Colon (tissue), 2 donors: ENCODE results near the gene RSPO4.

ENCODE experiments used
- FAIRE-seq: peaks from 2 replicates; lab custom pipeline; 2012; peaks lifted over from hg19 to GRCh38; lab: Jason Lieb, UNC
- donor health status: control.
- donor health status: control.

The RSPO4 gene

GRCh38 chr20:942611-943010, 59.5 kb downstream of the RSPO4 start:
- FAIRE-seq = no peak

- no peak for FAIRE-seq
These were observed 61.2 kb downstream of the RSPO4 start for GRCh38 chr20:940926-941325.

- FAIRE-seq = no peak
These were observed 62.5 kb downstream of the RSPO4 start for GRCh38 chr20:939606-940005.

GRCh38 chr20:934186-934840, 67.8 kb downstream of the RSPO4 start:
- FAIRE-seq = no peak

- no peak for FAIRE-seq
These were observed 69.1 kb downstream of the RSPO4 start for GRCh38 chr20:933029-933428.

GRCh38 chr20:931401-931800, 70.7 kb downstream of the RSPO4 start:
- no peak for FAIRE-seq

- FAIRE-seq = no peak
These were observed 75.4 kb downstream of the RSPO4 start for GRCh38 chr20:926670-927069.

- no peak for FAIRE-seq
These were observed 76.6 kb downstream of the RSPO4 start for GRCh38 chr20:925516-925915.

GRCh38 chr20:924639-925038, 77.5 kb downstream of the RSPO4 start:
- no peak for FAIRE-seq

GRCh38 chr20:922781-923180, 79.3 kb downstream of the RSPO4 start:
- FAIRE-seq = no peak

GRCh38 chr20:921068-921467, 81.0 kb downstream of the RSPO4 start:
- no peak for FAIRE-seq

- FAIRE-seq = no peak
These were observed 81.8 kb downstream of the RSPO4 start for GRCh38 chr20:920311-920710.

- no peak for FAIRE-seq
These were observed 82.6 kb downstream of the RSPO4 start for GRCh38 chr20:919491-919916.

GRCh38 chr20:917416-917815, 84.7 kb downstream of the RSPO4 start:
- no peak for FAIRE-seq

- FAIRE-seq = no peak
These were observed 85.3 kb downstream of the RSPO4 start for GRCh38 chr20:916825-917224.

GRCh38 chr20:916125-916799, 85.8 kb downstream of the RSPO4 start, which contains the start of gene ANGPT4:
Gene ANGPT4, minus strand, starts transcription at chr20:916334. Its CDS starts 120 bp downstream, at chr20:916214.
- no peak for FAIRE-seq

GRCh38 chr20:914727-915498, 87.2 kb downstream of the RSPO4 start:
- no peak for FAIRE-seq

GRCh38 chr20:913306-913849, 88.7 kb downstream of the RSPO4 start:
- no peak for FAIRE-seq

- FAIRE-seq = no peak
These were observed 90.1 kb downstream of the RSPO4 start for GRCh38 chr20:911882-912600.

GRCh38 chr20:910870-911770, 91.0 kb downstream of the RSPO4 start:
- no peak for FAIRE-seq
